Suprapubic skin (tissue), 4 donors: Measurements from ENCODE around the gene VILL. TPM values are rescaled to one million over a fixed set of nuclear protein-coding genes. Genes with fewer than 3 reads are reported as not detected.
"Not testable (repeated sequence)": the region's sequence is repeated elsewhere in the genome, so short reads cannot be mapped to it uniquely, and the experiment has no call there.

ENCODE experiments used
- DNase-seq, 2 donors: peaks; one replicate each; pipeline ENCODE4 v3.0.0-alpha.2; 2019; ENCODE audit warnings: low spot score in 2 of 2
- H3K27ac ChIP-seq: fragments of 200-600 bp; sonication (generic); one replicate; pipeline ENCODE4 v1.5.1; 2019
- H3K27me3 ChIP-seq: fragments of 200-600 bp; sonication (generic); one replicate; pipeline ENCODE4 v1.5.1; 2019
- H3K36me3 ChIP-seq: fragments of 200-600 bp; sonication (generic); one replicate; pipeline ENCODE4 v1.5.1; 2019
- H3K4me1 ChIP-seq: fragments of 200-600 bp; sonication (generic); one replicate; pipeline ENCODE4 v1.5.1; 2019
- H3K4me3 ChIP-seq: fragments of 200-600 bp; sonication (generic); one replicate; pipeline ENCODE4 v1.5.1; 2019; ENCODE audit warnings: mild to moderate bottlenecking
- H3K9me3 ChIP-seq: fragments of 200-600 bp; sonication (generic); one replicate; pipeline ENCODE4 v1.5.1; 2019
- EP300 ChIP-seq: sonication (generic); formaldehyde crosslinking; IDR thresholded peaks from one replicate; pipeline ENCODE4 v1.6.1; 2017; ENCODE audit warnings: antibody characterized with exemption
- POLR2A ChIP-seq, 2 donors: fragments of 450-650 bp; IDR thresholded peaks; one replicate each; pipeline ENCODE4 v1.6.1; 2017; ENCODE audit warnings: antibody characterized with exemption in 2 of 2, mild to moderate bottlenecking in 2 of 2, moderate library complexity in 2 of 2
- POLR2AphosphoS5 ChIP-seq, 3 donors: sonication (generic); formaldehyde crosslinking; IDR thresholded peaks; one replicate each; pipeline ENCODE4 v1.6.1; 2017; ENCODE audit warnings: antibody characterized with exemption in 3 of 3
- WGBS: methylation state at CpG from one replicate; pipeline ENCODE4 v1.1.5; 2018; 5-methylcytosine and 5-hydroxymethylcytosine counted together
- total RNA-seq, 4 donors: library from RNA; depleted of rRNA; stranded (reverse); fragments of >200 nt; gene quantifications; one replicate each; pipeline ENCODE4 v1.1.0, GENCODE V29; 2016
- TF ChIP-seq, protein P1 (sequence below), 2 donors: fragments of 200-600 bp in 1 of 2; fragments of 450-650 bp in 1 of 2; sonication (generic) in 1 of 2; IDR thresholded peaks; one replicate each; pipeline ENCODE4 v1.5.1; 2016 to 2019; ENCODE audit warnings: antibody characterized with exemption in 2 of 2, mild to moderate bottlenecking in 1 of 2, moderate library complexity in 1 of 2

The VILL gene
- total RNA-seq, 4 donors from 2014 or later, result 13.2 to 16.7 (median 15.0) TPM

DNA sequence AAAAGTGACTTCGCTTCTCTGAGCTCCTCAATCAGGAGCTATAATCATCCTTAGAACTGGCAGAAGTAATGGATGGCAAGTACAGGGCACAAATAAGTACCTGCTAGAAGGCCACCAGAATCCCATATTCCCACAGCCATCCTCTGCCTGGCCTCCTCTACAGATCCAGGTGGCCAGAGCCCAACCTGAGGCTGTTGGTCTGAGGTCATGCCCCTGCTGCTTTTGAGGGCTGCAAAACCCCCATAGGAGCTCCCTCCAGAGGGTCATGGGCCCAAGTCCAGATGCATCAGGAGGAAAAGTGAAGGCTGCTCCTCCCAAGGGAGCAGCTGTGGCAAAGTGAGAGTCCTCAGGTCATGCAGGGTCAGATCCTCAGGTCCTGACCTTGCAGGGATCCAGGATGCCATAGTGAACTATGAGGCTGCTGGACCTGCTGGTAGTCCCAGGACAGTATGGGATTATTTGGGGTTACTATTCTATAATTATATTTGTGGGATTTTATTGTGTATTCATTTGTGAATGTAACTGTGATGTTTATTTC lies 41.8 kb downstream of the VILL start:
- Histone ChIP-seq H3K27me3 (no peaks in the 10 kb centered on the region), H3K9me3 (no peaks in the 10 kb centered on the region), H3K4me3 (no peak overlapping the region), H3K27ac (no peak overlapping the region), H3K36me3 (no peaks in the 10 kb centered on the region), H3K4me1 (peaks cover 56% of the 10 kb centered on the region)
- 100% methylated on average over 1 of the region's 1 CpG for WGBS
- DNase-seq, result no peak
- no peak for TF ChIP-seq POLR2A (IDR thresholded peaks at IDR 0.05)
- no peak for TF ChIP-seq POLR2AphosphoS5 (IDR thresholded peaks at IDR 0.05)

DNA sequence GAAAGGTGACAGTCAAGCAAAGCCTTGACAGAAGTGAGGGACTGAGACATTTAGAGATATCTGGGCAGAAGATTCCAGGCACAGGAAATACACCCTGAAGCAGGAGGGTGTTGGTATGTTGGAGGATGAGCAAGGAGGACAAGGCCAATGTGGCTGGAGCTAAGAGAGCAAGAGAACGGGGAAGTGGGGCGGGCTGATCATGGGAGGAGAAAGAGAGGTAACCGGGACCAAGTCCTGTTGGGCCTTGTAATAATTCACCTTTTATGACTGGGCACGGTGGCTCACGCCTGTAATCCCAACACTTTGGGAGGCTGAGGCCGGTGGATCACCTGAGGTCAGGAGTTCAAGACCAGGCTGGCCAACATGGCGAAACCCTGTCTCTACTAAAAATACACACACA lies 43.0 kb downstream of the VILL start:
- peaks cover 45% of the 10 kb centered on the region for H3K4me1 ChIP-seq
- H3K9me3 ChIP-seq, H3K27me3 ChIP-seq, DNase-seq, H3K4me3 ChIP-seq, H3K27ac ChIP-seq, H3K36me3 ChIP-seq: not testable (repeated sequence)
- whole genome bisulfite sequencing, result 88% methylated on average over 6 of the region's 7 CpGs

DNA sequence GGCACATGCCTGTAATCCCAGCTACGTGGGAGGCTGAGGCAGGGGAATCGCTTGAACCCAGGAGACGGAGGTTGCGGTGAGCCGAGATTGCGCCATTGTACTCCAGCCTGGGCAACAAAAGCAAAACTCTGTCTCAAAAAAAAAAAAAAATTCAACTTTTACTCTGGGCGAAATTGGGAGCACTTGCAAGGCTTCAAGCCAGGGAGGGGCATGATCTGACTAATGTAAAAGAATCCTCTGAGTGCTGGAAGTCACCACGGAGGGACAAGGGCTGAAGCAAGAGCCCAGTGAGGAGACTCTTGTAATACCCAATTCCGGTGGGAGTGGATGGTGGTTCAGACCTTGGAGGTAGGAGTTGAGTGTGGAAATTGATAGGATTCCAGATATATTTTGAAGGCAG lies 43.7 kb downstream of the VILL start:
- H3K4me3 ChIP-seq, DNase-seq, H3K9me3 ChIP-seq, H3K27me3 ChIP-seq, H3K27ac ChIP-seq, H3K36me3 ChIP-seq: not testable (repeated sequence)
- 92% methylated on average over 9 of the region's 9 CpGs for WGBS
- H3K4me1 ChIP-seq, result peaks cover 45% of the 10 kb centered on the region

DNA sequence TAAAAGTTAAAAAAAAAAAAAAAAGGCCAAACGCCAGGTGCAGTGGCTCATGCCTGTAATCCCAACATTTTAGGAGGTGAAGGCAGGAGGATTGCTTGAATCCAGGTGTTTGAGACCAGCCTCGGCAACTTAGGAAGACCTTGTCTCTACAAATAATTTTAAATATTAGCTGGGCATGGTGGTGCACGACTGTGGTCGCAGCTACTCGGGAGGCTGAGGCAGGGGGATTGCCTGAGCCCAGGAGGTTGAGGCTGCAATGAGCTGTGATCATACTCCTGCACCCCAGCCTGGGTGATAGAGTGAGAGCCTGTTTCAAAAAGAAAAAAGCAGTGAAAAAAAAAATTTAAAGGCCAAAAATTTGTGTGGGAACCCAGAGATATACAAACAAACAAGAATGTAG lies 45.7 kb downstream of the VILL start:
- DNase-seq, result no peak
- no peaks in the 10 kb centered on the region for H3K27me3 ChIP-seq
- no peaks in the 10 kb centered on the region for H3K36me3 ChIP-seq
- no peak overlapping the region for H3K27ac ChIP-seq
- 90% methylated on average over 5 of the region's 5 CpGs for WGBS
- TF ChIP-seq EP300 (no peak), POLR2AphosphoS5 (IDR thresholded peaks at IDR 0.05) (no peak), POLR2A (IDR thresholded peaks at IDR 0.05) (no peak)
- TF ChIP-seq, protein P1, sequence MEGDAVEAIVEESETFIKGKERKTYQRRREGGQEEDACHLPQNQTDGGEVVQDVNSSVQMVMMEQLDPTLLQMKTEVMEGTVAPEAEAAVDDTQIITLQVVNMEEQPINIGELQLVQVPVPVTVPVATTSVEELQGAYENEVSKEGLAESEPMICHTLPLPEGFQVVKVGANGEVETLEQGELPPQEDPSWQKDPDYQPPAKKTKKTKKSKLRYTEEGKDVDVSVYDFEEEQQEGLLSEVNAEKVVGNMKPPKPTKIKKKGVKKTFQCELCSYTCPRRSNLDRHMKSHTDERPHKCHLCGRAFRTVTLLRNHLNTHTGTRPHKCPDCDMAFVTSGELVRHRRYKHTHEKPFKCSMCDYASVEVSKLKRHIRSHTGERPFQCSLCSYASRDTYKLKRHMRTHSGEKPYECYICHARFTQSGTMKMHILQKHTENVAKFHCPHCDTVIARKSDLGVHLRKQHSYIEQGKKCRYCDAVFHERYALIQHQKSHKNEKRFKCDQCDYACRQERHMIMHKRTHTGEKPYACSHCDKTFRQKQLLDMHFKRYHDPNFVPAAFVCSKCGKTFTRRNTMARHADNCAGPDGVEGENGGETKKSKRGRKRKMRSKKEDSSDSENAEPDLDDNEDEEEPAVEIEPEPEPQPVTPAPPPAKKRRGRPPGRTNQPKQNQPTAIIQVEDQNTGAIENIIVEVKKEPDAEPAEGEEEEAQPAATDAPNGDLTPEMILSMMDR (IDR thresholded peaks at IDR 0.05), result no peak
- peaks cover 37% of the 10 kb centered on the region for H3K4me1 ChIP-seq
- H3K4me3 ChIP-seq, result no peak overlapping the region
- H3K9me3 ChIP-seq, result no peaks in the 10 kb centered on the region

DNA sequence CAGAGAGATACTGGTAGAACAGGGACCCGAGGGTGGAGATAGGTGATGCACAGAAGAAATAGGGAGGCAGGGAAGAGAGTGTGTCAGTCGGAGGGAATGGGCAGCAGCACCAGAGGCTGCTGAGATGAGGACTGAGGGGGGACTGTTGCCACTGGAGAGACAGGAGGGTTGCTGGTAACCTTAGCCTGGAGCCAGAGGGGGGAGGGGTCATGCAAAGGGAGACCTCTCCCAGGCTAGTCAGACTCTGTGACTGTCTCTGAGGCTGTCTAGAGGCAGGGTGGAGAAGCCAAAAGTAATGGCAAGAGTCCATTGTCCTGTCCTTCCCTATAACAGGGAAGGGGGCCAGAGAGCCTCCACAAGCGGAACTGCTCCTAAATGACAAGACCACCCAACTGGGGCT lies 46.3 kb downstream of the VILL start:
- peaks cover 30% of the 10 kb centered on the region for H3K4me1 ChIP-seq
- H3K36me3 ChIP-seq, result no peaks in the 10 kb centered on the region
- TF ChIP-seq POLR2A (IDR thresholded peaks at IDR 0.05), result no peak
- H3K27ac ChIP-seq, result no peak overlapping the region
- no peak for DNase-seq
- H3K9me3 ChIP-seq, result no peaks in the 10 kb centered on the region
- 85% methylated on average over 3 of the region's 3 CpGs for WGBS
- no peaks in the 10 kb centered on the region for H3K27me3 ChIP-seq
- H3K4me3 ChIP-seq, result no peak overlapping the region

DNA sequence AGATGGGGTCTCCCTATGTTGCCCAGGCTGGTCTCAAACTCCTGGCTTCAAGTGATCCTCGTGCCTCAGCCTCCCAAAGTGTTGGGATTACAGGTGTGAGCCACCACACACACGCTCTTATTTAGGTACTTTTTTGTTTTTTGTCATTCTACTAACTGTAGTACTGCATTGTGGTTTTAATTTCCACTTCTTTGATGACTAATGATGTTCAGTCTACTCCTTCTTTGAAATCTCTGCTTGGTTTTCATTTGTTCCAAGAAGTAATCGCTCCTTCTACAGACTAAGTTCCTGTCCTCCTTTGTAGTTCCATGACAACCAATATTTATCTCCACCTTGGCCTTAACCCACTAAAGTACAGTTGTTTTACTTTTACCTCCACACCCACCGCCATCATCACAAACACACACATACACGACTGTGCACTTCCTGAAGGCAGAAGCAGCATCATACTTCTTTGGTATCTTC lies 47.9 kb downstream of the VILL start:
- no peak for DNase-seq
- no peaks in the 10 kb centered on the region for H3K27me3 ChIP-seq
- H3K4me3 ChIP-seq, result no peak overlapping the region
- no peaks in the 10 kb centered on the region for H3K9me3 ChIP-seq
- WGBS, result 79% methylated on average over 5 of the region's 5 CpGs
- peaks cover 20% of the 10 kb centered on the region for H3K4me1 ChIP-seq
- H3K36me3 ChIP-seq, result no peaks in the 10 kb centered on the region
- TF ChIP-seq EP300, result no peak
- no peak for TF ChIP-seq POLR2A (IDR thresholded peaks at IDR 0.05)
- TF ChIP-seq POLR2AphosphoS5 (IDR thresholded peaks at IDR 0.05), result no peak
- TF ChIP-seq, protein P1 (IDR thresholded peaks at IDR 0.05), result no peak
- H3K27ac ChIP-seq, result no peak overlapping the region

DNA sequence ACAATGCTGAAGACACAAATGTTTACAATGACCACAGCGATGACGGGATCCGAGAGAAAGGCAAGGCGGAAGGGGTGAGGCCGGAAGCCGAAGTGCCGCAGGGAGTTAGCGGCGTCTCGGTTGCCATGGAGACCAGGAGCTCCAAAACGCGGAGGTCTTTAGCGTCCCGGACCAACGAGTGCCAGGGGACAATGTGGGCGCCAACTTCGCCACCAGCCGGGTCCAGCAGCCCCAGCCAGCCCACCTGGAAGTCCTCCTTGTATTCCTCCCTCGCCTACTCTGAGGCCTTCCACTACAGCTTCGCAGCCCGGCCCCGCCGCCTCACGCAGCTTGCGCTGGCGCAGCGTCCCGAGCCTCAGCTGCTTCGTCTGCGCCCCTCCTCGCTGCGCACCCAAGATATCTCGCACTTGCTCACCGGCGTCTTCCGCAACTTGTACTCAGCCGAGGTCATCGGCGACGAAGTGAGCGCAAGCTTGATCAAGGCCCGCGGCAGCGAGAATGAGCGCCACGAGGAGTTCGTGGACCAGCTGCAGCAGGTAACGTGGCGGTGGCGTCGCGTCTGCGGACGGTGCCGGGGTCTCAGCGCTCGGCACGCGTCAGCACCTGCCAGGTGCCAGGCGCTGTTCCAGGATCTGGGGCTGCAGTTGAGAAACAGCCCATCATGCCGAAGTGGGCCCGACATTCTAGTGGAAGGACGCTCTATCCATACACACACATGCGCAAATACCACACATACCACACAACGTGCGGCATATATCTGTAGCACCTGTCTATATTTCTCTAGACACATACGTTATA lies 48.7 kb downstream of the VILL start, which contains the start of gene DLEC1:
DLEC1 (plus strand) TSS at position 108 of the 798 bp plus-strand sequence; CDS start at position 126, 18 bp downstream.
- H3K4me3 ChIP-seq, result peak within 1 kb of the TSS; percentile 54
- no peak for TF ChIP-seq EP300
- no peak for TF ChIP-seq POLR2AphosphoS5 (IDR thresholded peaks at IDR 0.05)
- no peak for TF ChIP-seq POLR2A (IDR thresholded peaks at IDR 0.05)
- TF ChIP-seq, protein P1 (IDR thresholded peaks at IDR 0.05), result no peak
- no peak within 1 kb of the TSS for H3K27ac ChIP-seq
- 14% methylated on average over 29 of the region's 67 CpGs for WGBS
- DNase-seq, result peak in 1 of 2 donors; percentile 86
- H3K27me3 ChIP-seq, result no peaks in the 10 kb centered on the region
- H3K9me3 ChIP-seq, result no peaks in the 10 kb centered on the region
- H3K36me3 ChIP-seq, result no peaks in the 10 kb centered on the region
- peaks cover 20% of the 10 kb centered on the region for H3K4me1 ChIP-seq
